Muscle of leg (tissue), 11 donors: ENCODE results near the gene CTNNA1. TPM values are rescaled to one million over a fixed set of nuclear protein-coding genes. Genes with fewer than 3 reads are reported as not detected.

Experiments
- DNase-seq: peaks from one replicate; pipeline ENCODE4 v3.0.0; 2013
- H3K27ac ChIP-seq: one replicate; pipeline ENCODE4 v1.5.1; 2013; ENCODE audit warnings: mild to moderate bottlenecking, low read length, control low read depth
- H3K27me3 ChIP-seq: one replicate; pipeline ENCODE4 v1.6.1; 2013; ENCODE audit warnings: low read length; ENCODE audit not compliant: control insufficient read depth, insufficient read depth
- H3K36me3 ChIP-seq: one replicate; pipeline ENCODE4 v1.6.1; 2013; ENCODE audit warnings: low read length; ENCODE audit not compliant: control insufficient read depth, insufficient read depth
- H3K4me1 ChIP-seq: one replicate; pipeline ENCODE4 v1.6.1; 2013; ENCODE audit warnings: low read length; ENCODE audit not compliant: control insufficient read depth, insufficient read depth
- H3K4me3 ChIP-seq: one replicate; pipeline ENCODE4 v1.5.1; 2013; ENCODE audit warnings: low read length, control low read depth
- H3K9me3 ChIP-seq: replicated peaks from 2 replicates; pipeline ENCODE4 v1.6.1; 2013; ENCODE audit warnings: low read depth, low read length; ENCODE audit not compliant: control insufficient read depth
- WGBS: methylation state at CpG from one replicate; pipeline ENCODE4 v1.1.5; 2013; ENCODE audit warnings: missing lambda C conversion rate; ENCODE audit not compliant: insufficient coverage; 5-methylcytosine and 5-hydroxymethylcytosine counted together
- polyA plus RNA-seq, 8 donors: library from polyadenylated mRNA; unstranded; fragments of 120-200 nt; gene quantifications; one replicate each; pipeline versions ENCODE4 v1.2.1 to v1.2.3, GENCODE V29; 2013; ENCODE audit warnings: inconsistent platforms in 1 of 8, low replicate concordance in 1 of 8; ENCODE audit not compliant: insufficient read length in 8 of 8, insufficient read depth in 1 of 8
- total RNA-seq: library from RNA; stranded (reverse); fragments of 120-200 nt; gene quantifications from one replicate; pipeline ENCODE4 v1.2.4, GENCODE V29; 2013

CTNNA1 gene
- total and polyA plus RNA-seq, 9 donors: 247 to 344 (median 297) TPM

GRCh38 chr5:138949988-138950387 lies 196.8 kb downstream of the CTNNA1 start:
- Histone ChIP-seq H3K4me3 (no peak overlapping the region), H3K27ac (no peak overlapping the region), H3K36me3 (peaks cover 33% of the 10 kb centered on the region), H3K9me3 (no peaks in the 10 kb centered on the region), H3K4me1 (peaks cover 79% of the 10 kb centered on the region), H3K27me3 (no peaks in the 10 kb centered on the region)
- no peak for DNase-seq
- WGBS: no CpG with 5 or more reads among the region's 3 CpGs

GRCh38 chr5:138950421-138951031 lies 197.3 kb downstream of the CTNNA1 start:
- WGBS: 61% methylated on average over 14 of the region's 14 CpGs
- H3K4me3 ChIP-seq: no peak overlapping the region
- no peaks in the 10 kb centered on the region for H3K27me3 ChIP-seq
- H3K9me3 ChIP-seq: no peaks in the 10 kb centered on the region
- no peak overlapping the region for H3K27ac ChIP-seq
- H3K4me1 ChIP-seq: peaks cover 83% of the 10 kb centered on the region
- DNase-seq: no peak
- peaks cover 30% of the 10 kb centered on the region for H3K36me3 ChIP-seq

- 88% methylated on average over 16 of the region's 18 CpGs for WGBS
- peaks cover 22% of the 10 kb centered on the region for H3K36me3 ChIP-seq
- no peak for DNase-seq
- no peaks in the 10 kb centered on the region for H3K9me3 ChIP-seq
- H3K4me1 ChIP-seq: peaks cover 83% of the 10 kb centered on the region
- H3K27ac ChIP-seq: peak overlapping the region; percentile 90
- H3K27me3 ChIP-seq: no peaks in the 10 kb centered on the region
- H3K4me3 ChIP-seq: no peak overlapping the region
Observed at GRCh38 chr5:138951091-138951985, 198.1 kb downstream of the CTNNA1 start.

GRCh38 chr5:138951986-138952735 lies 198.9 kb downstream of the CTNNA1 start:
- H3K9me3 ChIP-seq: no peaks in the 10 kb centered on the region
- peaks cover 80% of the 10 kb centered on the region for H3K4me1 ChIP-seq
- H3K4me3 ChIP-seq: no peak overlapping the region
- H3K27me3 ChIP-seq: no peaks in the 10 kb centered on the region
- H3K27ac ChIP-seq: peak overlapping the region; percentile 90
- DNase-seq: no peak
- peaks cover 14% of the 10 kb centered on the region for H3K36me3 ChIP-seq
- 87% methylated on average over 11 of the region's 17 CpGs for WGBS

- no peaks in the 10 kb centered on the region for H3K9me3 ChIP-seq
- peaks cover 80% of the 10 kb centered on the region for H3K4me1 ChIP-seq
- 52% methylated on average over 6 of the region's 6 CpGs for WGBS
- peak overlapping the region; percentile 90 for H3K27ac ChIP-seq
- H3K36me3 ChIP-seq: peaks cover 6% of the 10 kb centered on the region
- no peaks in the 10 kb centered on the region for H3K27me3 ChIP-seq
- no peak overlapping the region for H3K4me3 ChIP-seq
- peak; percentile 67 for DNase-seq
Observed at GRCh38 chr5:138952962-138953361, 199.7 kb downstream of the CTNNA1 start.

- peaks cover 75% of the 10 kb centered on the region for H3K4me1 ChIP-seq
- 43% methylated on average over 10 of the region's 14 CpGs for WGBS
- peak; percentile 88 for DNase-seq
- no peak overlapping the region for H3K4me3 ChIP-seq
- H3K36me3 ChIP-seq: peaks cover 4% of the 10 kb centered on the region
- peak overlapping the region; percentile 90 for H3K27ac ChIP-seq
- no peaks in the 10 kb centered on the region for H3K9me3 ChIP-seq
- H3K27me3 ChIP-seq: no peaks in the 10 kb centered on the region
Observed at GRCh38 chr5:138953387-138954256, 200.4 kb downstream of the CTNNA1 start.

- Histone ChIP-seq H3K27ac (peak overlapping the region; percentile 90), H3K36me3 (peaks cover 4% of the 10 kb centered on the region), H3K4me3 (no peak overlapping the region), H3K9me3 (no peaks in the 10 kb centered on the region), H3K4me1 (peaks cover 68% of the 10 kb centered on the region), H3K27me3 (no peaks in the 10 kb centered on the region)
- DNase-seq: no peak
- WGBS: 94% methylated on average over 4 of the region's 4 CpGs
Observed at GRCh38 chr5:138954257-138955012, 201.2 kb downstream of the CTNNA1 start.

GRCh38 chr5:138955013-138955660 lies 201.9 kb downstream of the CTNNA1 start:
- peaks cover 62% of the 10 kb centered on the region for H3K4me1 ChIP-seq
- H3K36me3 ChIP-seq: peaks cover 4% of the 10 kb centered on the region
- peak; percentile 87 for DNase-seq
- no peaks in the 10 kb centered on the region for H3K27me3 ChIP-seq
- no peaks in the 10 kb centered on the region for H3K9me3 ChIP-seq
- H3K27ac ChIP-seq: peak overlapping the region; percentile 90
- no peak overlapping the region for H3K4me3 ChIP-seq
- WGBS: 52% methylated on average over 11 of the region's 12 CpGs
